Osteocyte (in vitro differentiated cells): ENCODE measurements around the gene ERO1A. TPM values are rescaled to one million over a fixed set of nuclear protein-coding genes. Genes with fewer than 3 reads are reported as not detected.

Experiments used
- DNase-seq: peaks from one replicate; pipeline ENCODE4 v3.0.0; 2021; ENCODE audit warnings: mixed read lengths; ENCODE audit not compliant: unreplicated experiment; ENCODE audit errors: extremely low spot score
- H3K27ac Mint-ChIP-seq: one replicate; pipeline ENCODE4 v1.8.0; 2021; ENCODE audit warnings: mild to moderate bottlenecking, mixed read lengths; ENCODE audit not compliant: unreplicated experiment
- H3K27me3 Mint-ChIP-seq: one replicate; pipeline ENCODE4 v1.8.0; 2021; ENCODE audit warnings: mixed read lengths; ENCODE audit not compliant: unreplicated experiment
- H3K36me3 Mint-ChIP-seq: one replicate; pipeline ENCODE4 v1.8.0; 2021; ENCODE audit warnings: mixed read lengths; ENCODE audit not compliant: unreplicated experiment
- H3K4me1 Mint-ChIP-seq: one replicate; pipeline ENCODE4 v1.8.0; 2021; ENCODE audit warnings: mixed read lengths; ENCODE audit not compliant: unreplicated experiment
- H3K4me3 Mint-ChIP-seq: one replicate; pipeline ENCODE4 v1.8.0; 2021; ENCODE audit warnings: mild to moderate bottlenecking, moderate library complexity, mixed read lengths; ENCODE audit not compliant: unreplicated experiment
- H3K9me3 Mint-ChIP-seq: one replicate; pipeline ENCODE4 v1.8.0; 2021; ENCODE audit warnings: mixed read lengths; ENCODE audit not compliant: unreplicated experiment
- total RNA-seq: library from RNA; stranded (reverse); gene quantifications from 2 replicates; pipeline ENCODE4 v1.2.1, GENCODE V29; 2021
- TF ChIP-seq, protein P1 (sequence below): fragments of 200-600 bp; sonication (generic); IDR thresholded peaks from 2 replicates; pipeline ENCODE4 v1.5.0; 2021; ENCODE audit warnings: antibody characterized with exemption, mild to moderate bottlenecking, moderate library complexity

The ERO1A gene
- total RNA-seq, 1 donor from 2014 or later = 38.5 TPM

DNA sequence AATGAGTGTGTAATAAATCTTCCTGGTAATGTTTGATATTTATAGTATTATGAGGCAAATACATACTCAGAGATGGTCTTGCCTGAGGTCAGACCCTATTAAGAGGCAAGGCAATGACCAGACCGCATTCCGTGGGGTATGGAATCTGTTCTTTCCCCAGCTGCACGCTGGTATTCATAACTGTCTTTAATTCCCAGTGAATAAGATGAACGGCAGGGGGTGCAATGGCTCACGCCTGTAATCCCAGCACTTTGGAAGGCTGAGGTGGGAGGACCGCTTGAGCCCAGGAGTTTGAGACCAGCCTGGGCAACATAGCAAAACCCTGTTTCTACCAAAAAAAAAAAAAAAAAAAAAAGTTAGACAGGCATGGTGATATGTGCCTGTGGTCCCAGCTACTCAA lies 44.6 kb downstream of the ERO1A start:
- TF ChIP-seq, protein P1, sequence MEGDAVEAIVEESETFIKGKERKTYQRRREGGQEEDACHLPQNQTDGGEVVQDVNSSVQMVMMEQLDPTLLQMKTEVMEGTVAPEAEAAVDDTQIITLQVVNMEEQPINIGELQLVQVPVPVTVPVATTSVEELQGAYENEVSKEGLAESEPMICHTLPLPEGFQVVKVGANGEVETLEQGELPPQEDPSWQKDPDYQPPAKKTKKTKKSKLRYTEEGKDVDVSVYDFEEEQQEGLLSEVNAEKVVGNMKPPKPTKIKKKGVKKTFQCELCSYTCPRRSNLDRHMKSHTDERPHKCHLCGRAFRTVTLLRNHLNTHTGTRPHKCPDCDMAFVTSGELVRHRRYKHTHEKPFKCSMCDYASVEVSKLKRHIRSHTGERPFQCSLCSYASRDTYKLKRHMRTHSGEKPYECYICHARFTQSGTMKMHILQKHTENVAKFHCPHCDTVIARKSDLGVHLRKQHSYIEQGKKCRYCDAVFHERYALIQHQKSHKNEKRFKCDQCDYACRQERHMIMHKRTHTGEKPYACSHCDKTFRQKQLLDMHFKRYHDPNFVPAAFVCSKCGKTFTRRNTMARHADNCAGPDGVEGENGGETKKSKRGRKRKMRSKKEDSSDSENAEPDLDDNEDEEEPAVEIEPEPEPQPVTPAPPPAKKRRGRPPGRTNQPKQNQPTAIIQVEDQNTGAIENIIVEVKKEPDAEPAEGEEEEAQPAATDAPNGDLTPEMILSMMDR = no peak
- H3K4me3 Mint-ChIP-seq = no peak overlapping the region
- DNase-seq = no peak

GRCh38 chr14:52649511-52649910 lies 45.8 kb downstream of the ERO1A start:
- no peaks in the 10 kb centered on the region for H3K27me3 Mint-ChIP-seq
- no peaks in the 10 kb centered on the region for H3K9me3 Mint-ChIP-seq
- no peak for DNase-seq
- no peak overlapping the region for H3K27ac Mint-ChIP-seq
- no peaks in the 10 kb centered on the region for H3K4me1 Mint-ChIP-seq
- H3K4me3 Mint-ChIP-seq = no peak overlapping the region
- H3K36me3 Mint-ChIP-seq = peaks cover 36% of the 10 kb centered on the region
- TF ChIP-seq, protein P1 = no peak

More for the DNA sequence above, 44.6 kb downstream of the ERO1A start:
- Mint-ChIP-seq H3K27ac (no peak overlapping the region), H3K4me1 (no peaks in the 10 kb centered on the region), H3K9me3 (no peaks in the 10 kb centered on the region), H3K36me3 (peaks cover 40% of the 10 kb centered on the region), H3K27me3 (no peaks in the 10 kb centered on the region)

- TF ChIP-seq, protein P1 = no peak
- no peak for DNase-seq
- Mint-ChIP-seq H3K9me3 (peaks cover 15% of the 10 kb centered on the region), H3K27me3 (no peaks in the 10 kb centered on the region), H3K4me1 (no peaks in the 10 kb centered on the region), H3K36me3 (peaks cover 27% of the 10 kb centered on the region), H3K27ac (no peak overlapping the region), H3K4me3 (no peak overlapping the region)
Measured at GRCh38 chr14:52641745-52642144, 53.6 kb downstream of the ERO1A start.

DNA sequence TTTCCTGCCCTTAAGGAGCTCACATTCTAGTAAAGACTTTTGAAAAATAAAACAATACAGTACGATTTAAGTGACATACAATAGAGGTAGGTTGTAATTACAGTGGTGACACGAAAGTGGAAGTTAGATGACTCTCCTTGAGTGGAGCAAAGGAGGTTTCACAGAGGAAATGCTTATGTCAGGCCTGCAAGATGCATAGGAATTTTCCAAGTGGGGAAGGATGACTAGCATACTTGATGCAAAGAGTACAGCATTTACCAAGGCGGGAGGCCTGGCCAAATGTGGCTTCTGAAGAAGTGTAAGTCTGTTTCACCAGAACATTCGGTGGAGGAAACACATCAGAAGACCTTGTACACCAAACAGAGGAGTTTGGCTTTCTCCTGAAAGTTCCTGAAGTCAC lies 55.2 kb downstream of the ERO1A start:
- H3K27me3 Mint-ChIP-seq = no peaks in the 10 kb centered on the region
- no peak overlapping the region for H3K27ac Mint-ChIP-seq
- H3K4me3 Mint-ChIP-seq = no peak overlapping the region
- no peak for DNase-seq
- no peaks in the 10 kb centered on the region for H3K4me1 Mint-ChIP-seq
- peaks cover 15% of the 10 kb centered on the region for H3K9me3 Mint-ChIP-seq
- peaks cover 19% of the 10 kb centered on the region for H3K36me3 Mint-ChIP-seq
- TF ChIP-seq, protein P1 = no peak

- TF ChIP-seq, protein P1 = no peak
- Mint-ChIP-seq H3K27ac (no peak overlapping the region), H3K4me1 (no peaks in the 10 kb centered on the region), H3K27me3 (no peaks in the 10 kb centered on the region), H3K4me3 (no peak overlapping the region), H3K36me3 (no peaks in the 10 kb centered on the region), H3K9me3 (no peaks in the 10 kb centered on the region)
- no peak for DNase-seq
Measured at GRCh38 chr14:52619687-52620086, 75.7 kb downstream of the ERO1A start.
